ENCODE results near the gene EMID1.

- TF ChIP-seq POLR2AphosphoS5 (IDR thresholded peaks at IDR 0.05) (no peak), EP300 (IDR thresholded peaks at IDR 0.05) (no peak), POLR2A (IDR thresholded peaks at IDR 0.05) (no peak), CTCF (IDR thresholded peaks at IDR 0.05) (no peak)
These were observed 25.5 kb downstream of the EMID1 start for GRCh38 chr22:29230972-29231875.
